Skeletal muscle tissue (tissue), 4 donors: ENCODE results near the gene ANO1. TPM values are rescaled to one million over a fixed set of nuclear protein-coding genes. Genes with fewer than 3 reads are reported as not detected.

ENCODE experiments used
- H3K27ac ChIP-seq: one replicate; pipeline ENCODE4 v1.7.0; 2013; ENCODE audit warnings: mild to moderate bottlenecking, low read depth, low read length, inconsistent platforms
- H3K27me3 ChIP-seq, 3 donors: one replicate each; pipeline ENCODE4 v1.7.0; 2013; ENCODE audit warnings: low read length in 3 of 3; ENCODE audit not compliant: control insufficient read depth in 3 of 3, insufficient read depth in 3 of 3
- H3K36me3 ChIP-seq, 3 donors: one replicate each; pipeline ENCODE4 v1.7.0; 2013; ENCODE audit warnings: low read length in 3 of 3; ENCODE audit not compliant: control insufficient read depth in 3 of 3, insufficient read depth in 3 of 3
- H3K4me1 ChIP-seq, 3 donors: one replicate each; pipeline ENCODE4 v1.7.0; 2013; ENCODE audit warnings: low read length in 3 of 3, mild to moderate bottlenecking in 3 of 3; ENCODE audit not compliant: control insufficient read depth in 3 of 3, insufficient read depth in 3 of 3
- H3K4me3 ChIP-seq, 3 donors: one replicate each; pipeline ENCODE4 v1.7.0; 2013; ENCODE audit warnings: low read length in 3 of 3
- H3K9ac ChIP-seq, 3 donors: one replicate each; pipeline ENCODE4 v1.7.0; 2013; ENCODE audit warnings: low read length in 3 of 3, mild to moderate bottlenecking in 3 of 3, moderate library complexity in 2 of 3, low read depth in 1 of 3
- H3K9me3 ChIP-seq, 3 donors: one replicate each; pipeline ENCODE4 v1.7.0; 2013; ENCODE audit warnings: low read length in 3 of 3; ENCODE audit not compliant: control insufficient read depth in 3 of 3
- total RNA-seq: library from RNA; depleted of rRNA; stranded (reverse); fragments of >200 nt; gene quantifications from one replicate; pipeline ENCODE4 v1.2.3, GENCODE V29; 2014
- donor health status: Osteomylitis.

ANO1 gene
- total RNA-seq, 1 donor from 2014 or later, result 1.6 TPM

- Histone ChIP-seq H3K27ac (peak overlapping the region; percentile 87), H3K27me3 (peaks cover 0 to 8% (median 5%) of the 10 kb centered on the region in 3 donors), H3K36me3 (no peaks in the 10 kb centered on the region), H3K4me1 (peaks cover 17 to 57% (median 47%) of the 10 kb centered on the region in 3 donors), H3K4me3 (peak overlapping the region; percentile 35 to 56 (median 50)), H3K9me3 (no peaks in the 10 kb centered on the region), H3K9ac (peak overlapping the region; percentile 53 to 74 (median 65))
These were observed 33.3 kb downstream of the ANO1 start for GRCh38 chr11:70111269-70112016.

GRCh38 chr11:70112017-70112434 is 33.9 kb downstream of the ANO1 start:
- Histone ChIP-seq H3K4me3 (peak overlapping the region; percentile 31 to 56 (median 35)), H3K27me3 (peaks cover 0 to 5% (median 4%) of the 10 kb centered on the region in 3 donors), H3K27ac (peak overlapping the region; percentile 87), H3K4me1 (peaks cover 14 to 51% (median 41%) of the 10 kb centered on the region in 3 donors), H3K36me3 (no peaks in the 10 kb centered on the region), H3K9me3 (no peaks in the 10 kb centered on the region), H3K9ac (peak overlapping the region; percentile 44 to 74 (median 53))

- no peaks in the 10 kb centered on the region for H3K9me3 ChIP-seq
- H3K27me3 ChIP-seq, result peaks cover 0 to 5% (median 0%) of the 10 kb centered on the region in 3 donors
- peaks cover 16 to 38% (median 31%) of the 10 kb centered on the region in 3 donors for H3K4me1 ChIP-seq
- H3K9ac ChIP-seq, result peak overlapping the region in 1 of 3 donors; percentile 25
- no peaks in the 10 kb centered on the region for H3K36me3 ChIP-seq
- peak overlapping the region; percentile 87 for H3K27ac ChIP-seq
- no peak overlapping the region for H3K4me3 ChIP-seq
These were observed 35.7 kb downstream of the ANO1 start for GRCh38 chr11:70113801-70114200.

GRCh38 chr11:70115778-70116177 is 37.7 kb downstream of the ANO1 start:
- Histone ChIP-seq H3K9ac (no peak overlapping the region), H3K4me1 (peaks cover 16 to 32% (median 24%) of the 10 kb centered on the region in 3 donors), H3K4me3 (no peak overlapping the region), H3K27me3 (peaks cover 0 to 13% (median 8%) of the 10 kb centered on the region in 3 donors), H3K36me3 (no peaks in the 10 kb centered on the region), H3K27ac (no peak overlapping the region), H3K9me3 (no peaks in the 10 kb centered on the region)

GRCh38 chr11:70116386-70117065 is 38.4 kb downstream of the ANO1 start:
- Histone ChIP-seq H3K27me3 (peaks cover 0 to 15% (median 10%) of the 10 kb centered on the region in 3 donors), H3K27ac (no peak overlapping the region), H3K4me3 (no peak overlapping the region), H3K9me3 (no peaks in the 10 kb centered on the region), H3K9ac (no peak overlapping the region), H3K4me1 (peaks cover 16 to 28% (median 17%) of the 10 kb centered on the region in 3 donors), H3K36me3 (no peaks in the 10 kb centered on the region)

GRCh38 chr11:70117567-70118145 is 39.5 kb downstream of the ANO1 start:
- H3K36me3 ChIP-seq, result no peaks in the 10 kb centered on the region
- peaks cover 7 to 17% (median 7%) of the 10 kb centered on the region in 3 donors for H3K4me1 ChIP-seq
- H3K27ac ChIP-seq, result peak overlapping the region; percentile 47
- no peaks in the 10 kb centered on the region for H3K9me3 ChIP-seq
- no peak overlapping the region for H3K9ac ChIP-seq
- no peak overlapping the region for H3K4me3 ChIP-seq
- peaks cover 0 to 18% (median 10%) of the 10 kb centered on the region in 3 donors for H3K27me3 ChIP-seq

- H3K4me1 ChIP-seq, result peaks cover 0 to 10% (median 7%) of the 10 kb centered on the region in 3 donors
- no peak overlapping the region for H3K4me3 ChIP-seq
- peaks cover 0 to 24% (median 10%) of the 10 kb centered on the region in 3 donors for H3K27me3 ChIP-seq
- no peaks in the 10 kb centered on the region for H3K9me3 ChIP-seq
- H3K9ac ChIP-seq, result no peak overlapping the region
- no peaks in the 10 kb centered on the region for H3K36me3 ChIP-seq
- H3K27ac ChIP-seq, result no peak overlapping the region
These were observed 40.5 kb downstream of the ANO1 start for GRCh38 chr11:70118642-70119041.

GRCh38 chr11:70119502-70119901 is 41.4 kb downstream of the ANO1 start:
- Histone ChIP-seq H3K4me3 (no peak overlapping the region), H3K9ac (no peak overlapping the region), H3K4me1 (peaks cover 0 to 12% (median 5%) of the 10 kb centered on the region in 3 donors), H3K9me3 (no peaks in the 10 kb centered on the region), H3K27ac (no peak overlapping the region), H3K36me3 (no peaks in the 10 kb centered on the region), H3K27me3 (peaks cover 0 to 22% (median 10%) of the 10 kb centered on the region in 3 donors)

- Histone ChIP-seq H3K27ac (no peak overlapping the region), H3K27me3 (peaks cover 0 to 22% (median 10%) of the 10 kb centered on the region in 3 donors), H3K4me3 (no peak overlapping the region), H3K4me1 (peaks cover 0 to 16% (median 5%) of the 10 kb centered on the region in 3 donors), H3K36me3 (no peaks in the 10 kb centered on the region), H3K9ac (no peak overlapping the region), H3K9me3 (no peaks in the 10 kb centered on the region)
These were observed 42.6 kb downstream of the ANO1 start for GRCh38 chr11:70120674-70121073.
